ENCODE results near the gene COG4.

COG4 gene

GRCh38 chr16:70495425-70496182 lies 27.8 kb downstream of the COG4 start:
- no peak for DNase-seq (ENCODE audit: low read depth)
- no peak overlapping the region for H3K4me3 ChIP-seq (replicated peaks; ENCODE audit: low read depth, low read length)
- TF ChIP-seq CTCF (IDR thresholded peaks at IDR 0.05; ENCODE audit: low read length, missing control alignments) = no peak

GRCh38 chr16:70494777-70495176 lies 28.6 kb downstream of the COG4 start:
- no peak for DNase-seq (ENCODE audit: low read depth)
- no peak overlapping the region for H3K4me3 ChIP-seq (replicated peaks; ENCODE audit: low read depth, low read length)
- TF ChIP-seq CTCF (IDR thresholded peaks at IDR 0.05; ENCODE audit: low read length, missing control alignments) = no peak

DNA sequence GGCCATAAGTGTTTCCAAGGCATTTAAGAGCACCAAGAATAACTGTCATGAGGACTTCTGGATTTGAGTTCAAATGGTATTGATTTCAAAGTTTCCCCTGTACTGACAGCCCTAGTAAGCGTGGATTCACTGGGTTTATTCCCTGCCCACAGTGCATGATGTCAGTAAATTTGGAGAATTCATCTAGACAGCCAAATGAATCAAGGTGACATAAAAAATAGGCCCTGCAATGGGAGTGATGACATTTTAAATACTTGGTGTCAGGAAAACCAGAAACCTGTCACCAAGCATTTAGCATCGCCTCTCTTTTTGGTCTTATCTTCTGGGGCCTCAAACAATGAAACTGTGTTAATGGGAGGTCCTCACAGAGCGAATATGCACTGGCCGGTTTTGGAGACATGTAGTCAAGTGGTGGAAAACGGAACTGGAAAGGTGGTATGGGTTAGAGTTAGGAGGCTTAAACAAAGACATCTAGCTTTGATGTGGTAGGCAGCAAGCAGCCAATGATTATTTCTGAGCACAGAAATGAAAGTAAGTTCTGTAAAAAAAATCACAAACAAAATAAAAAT lies 29.1 kb downstream of the COG4 start:
- no peak for DNase-seq (ENCODE audit: low read depth)
- no peak for TF ChIP-seq CTCF (IDR thresholded peaks at IDR 0.05; ENCODE audit: low read length, missing control alignments)
- H3K4me3 ChIP-seq (replicated peaks; ENCODE audit: low read depth, low read length) = no peak overlapping the region

DNA sequence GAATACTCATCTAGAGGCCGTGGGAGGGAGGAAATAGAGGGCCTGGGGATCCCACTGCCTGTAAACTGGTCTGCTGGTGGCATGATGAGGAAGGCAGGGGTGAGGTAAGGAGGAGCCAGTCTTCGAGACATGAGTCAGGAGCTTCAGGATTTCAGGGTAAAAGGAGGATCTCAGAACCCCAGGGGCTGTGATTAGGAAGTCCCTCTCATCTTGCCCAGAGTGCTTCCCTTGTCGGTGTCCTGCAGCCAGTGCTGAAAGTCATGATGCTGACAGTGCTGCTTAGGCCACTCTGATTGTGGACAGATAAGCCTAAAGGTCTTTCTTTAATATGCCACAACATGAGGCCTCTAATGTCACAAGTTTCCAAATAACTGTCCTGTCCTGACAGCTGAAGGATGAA lies 29.6 kb downstream of the COG4 start:
- no peak overlapping the region for H3K4me3 ChIP-seq (replicated peaks; ENCODE audit: low read depth, low read length)
- TF ChIP-seq CTCF (IDR thresholded peaks at IDR 0.05; ENCODE audit: low read length, missing control alignments) = no peak
- DNase-seq (ENCODE audit: low read depth) = no peak

- no peak for TF ChIP-seq CTCF (IDR thresholded peaks at IDR 0.05; ENCODE audit: low read length, missing control alignments)
- no peak for DNase-seq (ENCODE audit: low read depth)
- no peak overlapping the region for H3K4me3 ChIP-seq (replicated peaks; ENCODE audit: low read depth, low read length)
Observed at GRCh38 chr16:70490261-70490660, 33.1 kb downstream of the COG4 start.

DNA sequence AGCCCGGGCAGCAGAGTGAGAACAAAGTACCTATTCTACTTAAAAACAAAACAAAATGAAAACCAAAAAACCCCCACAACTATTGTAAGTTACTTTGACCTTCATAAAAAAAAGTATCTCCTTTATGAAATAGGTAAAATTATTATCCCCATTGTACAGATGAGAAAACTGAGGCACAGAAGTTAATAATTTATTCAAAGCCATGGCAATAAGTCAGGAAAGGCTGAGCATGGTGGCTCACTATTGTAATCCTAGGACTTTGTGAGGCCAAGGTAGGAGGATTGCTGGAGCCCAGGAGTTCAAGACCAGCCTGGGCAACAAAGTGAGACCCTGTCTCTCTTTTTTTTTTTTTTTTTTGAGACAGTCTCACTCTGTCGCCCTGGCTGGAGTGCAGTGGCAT lies 38.5 kb downstream of the COG4 start:
- no peak overlapping the region for H3K4me3 ChIP-seq (replicated peaks; ENCODE audit: low read depth, low read length)
- DNase-seq (ENCODE audit: low read depth) = no peak

More for the DNA sequence above, 38.5 kb downstream of the COG4 start:
- no peak for TF ChIP-seq CTCF (IDR thresholded peaks at IDR 0.05; ENCODE audit: low read length, missing control alignments)
